ENCODE data around the gene KIF16B. TPM values are rescaled to one million over a fixed set of nuclear protein-coding genes. Genes with fewer than 3 reads are reported as not detected.

Gene KIF16B
- total and polyA plus RNA-seq, 2 of the 8 experiments (the other 6 are each of a cell fraction or from before 2014, with no cell fraction given): 3.0 to 9.2 TPM

- TF ChIP-seq USF2 (IDR thresholded peaks at IDR 0.05; ENCODE audit: low read length): no peak
- TF ChIP-seq CBX8 (IDR thresholded peaks at IDR 0.05; ENCODE audit: borderline replicate concordance, low read depth, low read length): no peak
- TF ChIP-seq CTCF (IDR thresholded peaks at IDR 0.05; ENCODE audit: control extremely low read depth in 1 of 3, insufficient read depth in 1 of 3, low read depth in 1 of 3, low read length in 3 of 3): no peak
- no peak for TF ChIP-seq GABPA (IDR thresholded peaks at IDR 0.05; ENCODE audit: borderline replicate concordance, insufficient read depth, low read length)
- no peak for TF ChIP-seq SUZ12 (IDR thresholded peaks at IDR 0.05; ENCODE audit: low read length)
- TF ChIP-seq SP4 (IDR thresholded peaks at IDR 0.05; ENCODE audit: low read length): no peak
- TF ChIP-seq E2F6 (IDR thresholded peaks at IDR 0.05): no peak
- TF ChIP-seq EGR1 (IDR thresholded peaks at IDR 0.05; ENCODE audit: borderline replicate concordance, low read depth, low read length): no peak
- TF ChIP-seq TCF12 (IDR thresholded peaks at IDR 0.05; ENCODE audit: low read depth, low read length): no peak
- no peak for TF ChIP-seq RFX5 (IDR thresholded peaks at IDR 0.05; ENCODE audit: borderline replicate concordance, low read depth, low read length)
Measured at GRCh38 chr20:16444057-16444777, 129.0 kb downstream of the KIF16B start (continued).

Data from H1 (cell line).